Left lung (tissue), 10 donors: Measurements from ENCODE around the gene PCDHB12. TPM values are rescaled to one million over a fixed set of nuclear protein-coding genes. Genes with fewer than 3 reads are reported as not detected.
"Not testable (repeated sequence)": the region's sequence is repeated elsewhere in the genome, so short reads cannot be mapped to it uniquely, and the experiment has no call there.

ENCODE experiments used
- ATAC-seq: fragments of 200-7000 bp; cut with Tn5 transposase; one replicate; pipeline ENCODE4 v1.9.1; 2020; ENCODE audit warnings: moderate library complexity
- DNase-seq, 4 donors: peaks; one replicate each; pipeline ENCODE4 v3.0.0-alpha.2; 2013 to 2020
- H3K27ac ChIP-seq, 2 donors: fragments of 200-600 bp; sonication (generic) in 1 of 2; one replicate each; pipeline versions ENCODE4 v1.5.0 to v1.8.0; 2020 to 2021
- H3K27me3 ChIP-seq, 2 donors: fragments of 200-600 bp; sonication (generic) in 1 of 2; one replicate each; pipeline versions ENCODE4 v1.5.0 to v1.8.0; 2020 to 2021
- H3K36me3 ChIP-seq, 2 donors: fragments of 200-600 bp; sonication (generic) in 1 of 2; one replicate each; pipeline versions ENCODE4 v1.5.0 to v1.8.0; 2020 to 2021
- H3K4me1 ChIP-seq, 2 donors: fragments of 200-600 bp; one replicate each; pipeline ENCODE4 v1.8.0; 2021
- H3K4me3 ChIP-seq, 2 donors: fragments of 200-600 bp; sonication (generic) in 1 of 2; one replicate each; pipeline versions ENCODE4 v1.5.0 to v1.8.0; 2020 to 2021; ENCODE audit warnings: mild to moderate bottlenecking in 1 of 2
- H3K9me3 ChIP-seq, 2 donors: fragments of 200-600 bp; sonication (generic) in 1 of 2; one replicate each; pipeline versions ENCODE4 v1.5.0 to v1.8.0; 2020 to 2021
- CTCF ChIP-seq, 2 donors: fragments of 200-600 bp; sonication (generic) in 1 of 2; IDR thresholded peaks; one replicate each; pipeline versions ENCODE4 v1.5.0 to v1.8.0; 2021; ENCODE audit warnings: antibody characterized with exemption in 2 of 2
- intact Hi-C, 2 donors: fragments of 100-400 bp; cut with DNase I; formaldehyde crosslinking; loops; one replicate each; pipeline versions ENCODE4 v1.11.2 to v1.14.2; 2022
- polyA plus RNA-seq, 6 donors: library from polyadenylated mRNA; unstranded; fragments of 120-200 nt; gene quantifications; one replicate each; pipeline ENCODE4 v1.2.1, GENCODE V29; 2013; ENCODE audit not compliant: insufficient read length in 6 of 6
- total RNA-seq, 2 donors: library from RNA; stranded (reverse); fragmentation: NEBNext Ultra II Directional; extraction: Animal tissue kit (Norgen Biotek cat#: 25700); gene quantifications; one replicate each; pipeline ENCODE4 v1.2.1, GENCODE V29; 2021
- donor health status: DM: no; HTN: yes; CAD: no.
- donor health status: DM: no; HTN: no; CAD: no.

PCDHB12 gene
- total and polyA plus RNA-seq, 8 donors: 2.3 to 7.6 (median 5.8) TPM

- H3K4me1 ChIP-seq, intact Hi-C loops, ATAC-seq, H3K4me3 ChIP-seq, H3K36me3 ChIP-seq, DNase-seq, H3K27ac ChIP-seq: not testable (repeated sequence)
- Histone ChIP-seq H3K27me3 (peaks cover 0 to 36% of the 10 kb centered on the region in 2 donors), H3K9me3 (peaks cover 0 to 68% of the 10 kb centered on the region in 2 donors)
Observed at GRCh38 chr5:141214583-141214982, 6.1 kb downstream of the PCDHB12 start.

- Histone ChIP-seq H3K9me3 (peaks cover 0 to 68% of the 10 kb centered on the region in 2 donors), H3K27me3 (peaks cover 0 to 27% of the 10 kb centered on the region in 2 donors)
- ATAC-seq, H3K4me3 ChIP-seq, H3K27ac ChIP-seq, H3K36me3 ChIP-seq, H3K4me1 ChIP-seq, DNase-seq, intact Hi-C loops: not testable (repeated sequence)
Observed at GRCh38 chr5:141215504-141215903, 7.0 kb downstream of the PCDHB12 start.

- intact Hi-C loops, H3K4me3 ChIP-seq, H3K4me1 ChIP-seq, H3K27ac ChIP-seq, ATAC-seq, H3K36me3 ChIP-seq: not testable (repeated sequence)
- peak in 1 of 4 donors; percentile 61 for DNase-seq
- H3K9me3 ChIP-seq: peaks cover 0 to 70% of the 10 kb centered on the region in 2 donors
- H3K27me3 ChIP-seq: peaks cover 0 to 22% of the 10 kb centered on the region in 2 donors
Observed at GRCh38 chr5:141216035-141216434, 7.5 kb downstream of the PCDHB12 start.

GRCh38 chr5:141223112-141223783 lies 14.7 kb downstream of the PCDHB12 start, which contains the start of gene PCDHB14:
PCDHB14 (plus strand) TSS chr5:141223343; CDS start chr5:141223506, 163 bp downstream.
- ATAC-seq: no peak
- Histone ChIP-seq H3K4me1 (no peaks in the 10 kb centered on the region), H3K27ac (no peak within 1 kb of the TSS), H3K36me3 (no peaks in the 10 kb centered on the region), H3K27me3 (peaks cover 0 to 6% of the 10 kb centered on the region in 2 donors), H3K4me3 (no peak within 1 kb of the TSS), H3K9me3 (peaks cover 0 to 89% of the 10 kb centered on the region in 2 donors)
- DNase-seq: peak in 1 of 4 donors; percentile 22
- intact Hi-C loops: no loop called here
- TF ChIP-seq CTCF (IDR thresholded peaks at IDR 0.05): no peak

GRCh38 chr5:141224844-141225243 lies 16.3 kb downstream of the PCDHB12 start:
- intact Hi-C loops, H3K36me3 ChIP-seq, H3K27me3 ChIP-seq, H3K4me1 ChIP-seq, ATAC-seq, H3K27ac ChIP-seq, H3K4me3 ChIP-seq: not testable (repeated sequence)
- peak in 1 of 4 donors; percentile 64 for DNase-seq
- peaks cover 0 to 85% of the 10 kb centered on the region in 2 donors for H3K9me3 ChIP-seq

GRCh38 chr5:141225421-141225820 lies 16.9 kb downstream of the PCDHB12 start:
- H3K4me3 ChIP-seq, ATAC-seq, DNase-seq, H3K27ac ChIP-seq, H3K4me1 ChIP-seq, intact Hi-C loops, H3K36me3 ChIP-seq, H3K27me3 ChIP-seq: not testable (repeated sequence)
- H3K9me3 ChIP-seq: peaks cover 0 to 84% of the 10 kb centered on the region in 2 donors

- no peak for TF ChIP-seq CTCF (IDR thresholded peaks at IDR 0.05)
- H3K27me3 ChIP-seq: peaks cover 0 to 30% of the 10 kb centered on the region in 2 donors
- intact Hi-C loops: no loop called here
- ATAC-seq: no peak
- H3K9me3 ChIP-seq: peaks cover 4 to 92% of the 10 kb centered on the region in 2 donors
- peak in 1 of 4 donors; percentile 35 for DNase-seq
- no peak overlapping the region for H3K4me3 ChIP-seq
- no peak overlapping the region for H3K27ac ChIP-seq
- no peaks in the 10 kb centered on the region for H3K36me3 ChIP-seq
- no peaks in the 10 kb centered on the region for H3K4me1 ChIP-seq
Observed at GRCh38 chr5:141234109-141234667, 25.7 kb downstream of the PCDHB12 start.

- H3K36me3 ChIP-seq, DNase-seq, H3K4me1 ChIP-seq, ATAC-seq, H3K4me3 ChIP-seq, H3K27ac ChIP-seq, intact Hi-C loops: not testable (repeated sequence)
- H3K9me3 ChIP-seq: peaks cover 2 to 97% of the 10 kb centered on the region in 2 donors
- H3K27me3 ChIP-seq: peaks cover 0 to 30% of the 10 kb centered on the region in 2 donors
Observed at GRCh38 chr5:141235922-141236321, 27.4 kb downstream of the PCDHB12 start.
